ENCODE results near the gene CCDC197. TPM values are rescaled to one million over a fixed set of nuclear protein-coding genes. Genes with fewer than 3 reads are reported as not detected.

CCDC197 gene
- total and polyA plus RNA-seq, 2 of the 4 experiments (the other 2 are of a cell fraction) = not detected

- CTCF ChIA-PET = interaction anchor here (1.3 kb wide), 1 partner anchor 143 kb away, joined by 3 read pairs; no protein-coding TSS in a partner anchor
- H2BK5ac ChIP-seq (ENCODE audit: low read depth, low read length, poor library complexity, severe bottlenecking) = no peak overlapping the region
- H3K56ac ChIP-seq (ENCODE audit: extremely low read depth, insufficient read depth, low read length) = no peak overlapping the region
- peaks cover 5% of the 10 kb centered on the region; the same call in 1 of the 2 replicates for H3K27me3 ChIP-seq (ENCODE audit: control insufficient read depth, insufficient read depth, low read length)
- POLR2A ChIA-PET (ENCODE audit: unreplicated experiment) = no interaction called here
- H2BK15ac ChIP-seq (ENCODE audit: low read depth, low read length) = no peak overlapping the region
- no peak overlapping the region for H3K4me2 ChIP-seq (ENCODE audit: low read depth, low read length)
- H3K18ac ChIP-seq (ENCODE audit: low read depth, low read length) = no peak overlapping the region
- no peak overlapping the region for H2BK120ac ChIP-seq (ENCODE audit: low read depth, low read length)
- H3K4ac ChIP-seq (ENCODE audit: low read depth, low read length) = no peak overlapping the region
- H3K4me1 ChIP-seq (ENCODE audit: control insufficient read depth, insufficient read depth, low read length) = peaks cover 7% of the 10 kb centered on the region; the same call in 1 of the 2 replicates
- no peak overlapping the region for H4K5ac ChIP-seq (ENCODE audit: low read depth, low read length)
- H3K9me3 ChIP-seq (ENCODE audit: control insufficient read depth, insufficient read depth, low read length) = no peaks in the 10 kb centered on the region
- no peak overlapping the region for H2BK20ac ChIP-seq (ENCODE audit: low read depth, low read length)
- H2AK9ac ChIP-seq (replicated peaks; ENCODE audit: low read depth, low read length, poor library complexity) = no peak overlapping the region
- no peaks in the 10 kb centered on the region for H3K79me1 ChIP-seq (ENCODE audit: low read depth in 1 of 2, low read length in 2 of 2)
- TF ChIP-seq RAD21 (IDR thresholded peaks at IDR 0.05; ENCODE audit: low read length) (no peak), USF2 (IDR thresholded peaks at IDR 0.05; ENCODE audit: low read depth, low read length) (no peak), RFX5 (IDR thresholded peaks at IDR 0.05; ENCODE audit: low read depth, low read length) (no peak), POLR2A (IDR thresholded peaks at IDR 0.05; ENCODE audit: low read depth, low read length) (no peak), CTCF (conservative IDR thresholded peaks at IDR 0.05; ENCODE audit: low read depth, low read length) (no peak), RCOR1 (IDR thresholded peaks at IDR 0.05; ENCODE audit: insufficient replicate concordance, low read length) (no peak), MAZ (IDR thresholded peaks at IDR 0.05; ENCODE audit: borderline replicate concordance, low read depth, low read length) (no peak)
- no peak overlapping the region for H2AFZ ChIP-seq (replicated peaks; ENCODE audit: low read length, poor library complexity)
- no peak overlapping the region for H3K9ac ChIP-seq (ENCODE audit: low read depth, low read length)
- no peak overlapping the region for H3K23ac ChIP-seq (ENCODE audit: low read depth, low read length)
- H2AK5ac ChIP-seq (ENCODE audit: low read depth, low read length) = no peak overlapping the region
- no peaks in the 10 kb centered on the region for H4K20me1 ChIP-seq (ENCODE audit: insufficient read depth, low read length)
- H4K91ac ChIP-seq (ENCODE audit: insufficient read depth, low read depth, low read length) = no peak overlapping the region
- H4K8ac ChIP-seq (ENCODE audit: low read depth in 2 of 2, low read length in 2 of 2) = no peak overlapping the region
- H3K14ac ChIP-seq (replicated peaks; ENCODE audit: low read depth, low read length) = no peak overlapping the region
- no TSS peak for BruUV-seq (replicated peaks)
- H3K9me1 ChIP-seq (ENCODE audit: insufficient read depth, low read length) = no peaks in the 10 kb centered on the region; the same call in 1 of the 2 replicates
- ATAC-seq (ENCODE audit: low read depth) = no peak
- dilution Hi-C loops (cut with HindIII; ENCODE audit: low sequenced_read_pairs, unreplicated experiment) (no loop called here), intact Hi-C loops (cut with micrococcal nuclease) (no loop called here), in situ Hi-C loops (cut with MboI; ENCODE audit: low sequenced_read_pairs) (no loop called here)
- H3K4me3 ChIP-seq (ENCODE audit: insufficient read depth, low read depth, low read length) = no peak overlapping the region
- no CpG with 5 or more reads among the region's 6 CpGs for WGBS, 2 experiments (ENCODE audit: extremely low coverage in 2 of 2, insufficient read length in 1 of 2)
- no peak overlapping the region for H3K27ac ChIP-seq (ENCODE audit: insufficient read depth, low read length)
- no peaks in the 10 kb centered on the region for H3K36me3 ChIP-seq (ENCODE audit: control insufficient read depth, insufficient read depth, low read length)
- DNase-seq = no peak
Observed at GRCh38 chr14:93993382-93993781, 3.7 kb upstream of the CCDC197 start.

All from IMR-90 (cell line).